HEK293 (cell line): ENCODE measurements around the gene RFTN1.

Source experiments
- CTCF ChIP-seq: fragments of 450-650 bp; formaldehyde crosslinking; IDR thresholded peaks from 2 replicates; pipeline ENCODE4 v1.5.1; 2016; ENCODE audit warnings: missing biosample characterization, missing genetic modification characterization
- ZNF174 ChIP-seq: fragments of 450-650 bp; formaldehyde crosslinking; IDR thresholded peaks from 2 replicates; pipeline ENCODE4 v1.5.0; 2017; ENCODE audit warnings: missing biosample characterization, mild to moderate bottlenecking, missing genetic modification characterization
- ZNF23 ChIP-seq: fragments of 450-650 bp; formaldehyde crosslinking; IDR thresholded peaks from 2 replicates; pipeline ENCODE4 v1.5.1; 2016; ENCODE audit warnings: missing biosample characterization, missing genetic modification characterization, borderline replicate concordance
- ZNF561 ChIP-seq: fragments of 450-650 bp; IDR thresholded peaks from 2 replicates; pipeline ENCODE4 v1.5.1; 2018; ENCODE audit warnings: missing biosample characterization, missing genetic modification characterization, borderline replicate concordance

GRCh38 chr3:16548721-16549120 is 35.2 kb upstream of the RFTN1 start:
- TF ChIP-seq ZNF23 (tag by site-specific recombination) (no peak), CTCF (tag by site-specific recombination) (no peak), ZNF174 (tag by site-specific recombination) (no peak), ZNF561 (tag by site-specific recombination) (no peak)
